ENCODE data around the gene FGF5. TPM values are rescaled to one million over a fixed set of nuclear protein-coding genes. Genes with fewer than 3 reads are reported as not detected.

FGF5 gene
- polyA plus RNA-seq, 4 donors, result 0.07 to 0.16 (median 0.14) TPM

DNA sequence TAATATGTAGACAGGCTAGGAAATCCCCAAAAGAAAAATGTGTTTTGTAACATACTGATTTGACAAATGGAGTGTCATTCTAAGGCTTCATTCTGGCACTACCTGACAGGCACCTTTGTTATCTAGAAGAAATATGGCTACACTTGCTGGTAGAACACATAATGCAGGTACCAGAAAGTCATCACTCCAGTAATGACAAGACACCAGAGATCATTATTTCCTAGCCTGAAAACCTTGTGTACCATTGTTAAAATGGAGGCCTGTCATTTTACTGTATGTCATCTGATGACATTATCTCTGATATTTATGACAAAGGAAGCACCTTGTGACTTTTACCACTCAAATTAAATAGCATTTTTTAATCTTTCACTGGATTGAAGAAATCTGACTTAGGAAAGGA, 13.5 kb upstream of the FGF5 start:
- no peak for DNase-seq (ENCODE audit: low read depth in 4 of 4, low spot score in 2 of 4)

DNA sequence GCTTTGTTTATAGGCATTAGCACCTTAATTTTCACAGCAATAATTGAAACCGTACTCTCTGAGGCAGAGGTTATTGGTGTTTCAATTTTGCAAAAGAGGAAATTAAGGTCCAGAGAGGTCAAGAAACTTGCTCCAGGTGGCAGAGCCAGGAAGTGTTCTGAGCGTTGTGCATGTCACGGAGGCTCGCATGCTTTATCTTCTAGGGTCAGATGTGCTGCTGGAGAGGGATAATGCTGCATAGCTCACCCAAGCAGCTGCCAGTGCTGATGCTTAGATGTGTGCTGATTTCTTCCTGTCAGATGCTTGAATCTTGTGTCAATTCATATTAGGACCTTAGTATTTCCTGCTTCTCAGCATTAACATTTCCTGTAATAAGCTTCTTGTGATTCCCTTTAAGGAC, 13.0 kb upstream of the FGF5 start:
- no peak for DNase-seq (ENCODE audit: low read depth in 4 of 4, low spot score in 2 of 4)

DNA sequence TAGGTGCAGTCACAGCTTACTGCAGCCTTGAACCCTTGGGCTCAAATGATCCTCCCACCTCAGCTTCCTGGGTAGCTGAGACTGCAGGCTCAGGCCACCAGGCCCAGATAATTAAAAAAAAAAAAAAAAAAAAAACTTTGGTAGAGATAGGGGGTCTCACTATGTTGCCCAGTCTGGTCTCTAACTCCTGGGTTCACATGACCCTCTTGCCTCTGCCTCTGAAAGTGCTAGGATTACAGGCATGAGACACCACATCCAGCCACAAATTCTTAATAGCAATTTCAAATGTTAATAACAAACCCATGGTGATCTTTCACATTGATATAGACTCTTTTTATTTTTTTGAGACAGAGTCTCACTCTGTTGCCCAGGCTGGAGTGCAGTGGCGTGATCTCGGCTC, 12.3 kb upstream of the FGF5 start:
- no peak for DNase-seq (ENCODE audit: low read depth in 4 of 4, low spot score in 2 of 4)

DNA sequence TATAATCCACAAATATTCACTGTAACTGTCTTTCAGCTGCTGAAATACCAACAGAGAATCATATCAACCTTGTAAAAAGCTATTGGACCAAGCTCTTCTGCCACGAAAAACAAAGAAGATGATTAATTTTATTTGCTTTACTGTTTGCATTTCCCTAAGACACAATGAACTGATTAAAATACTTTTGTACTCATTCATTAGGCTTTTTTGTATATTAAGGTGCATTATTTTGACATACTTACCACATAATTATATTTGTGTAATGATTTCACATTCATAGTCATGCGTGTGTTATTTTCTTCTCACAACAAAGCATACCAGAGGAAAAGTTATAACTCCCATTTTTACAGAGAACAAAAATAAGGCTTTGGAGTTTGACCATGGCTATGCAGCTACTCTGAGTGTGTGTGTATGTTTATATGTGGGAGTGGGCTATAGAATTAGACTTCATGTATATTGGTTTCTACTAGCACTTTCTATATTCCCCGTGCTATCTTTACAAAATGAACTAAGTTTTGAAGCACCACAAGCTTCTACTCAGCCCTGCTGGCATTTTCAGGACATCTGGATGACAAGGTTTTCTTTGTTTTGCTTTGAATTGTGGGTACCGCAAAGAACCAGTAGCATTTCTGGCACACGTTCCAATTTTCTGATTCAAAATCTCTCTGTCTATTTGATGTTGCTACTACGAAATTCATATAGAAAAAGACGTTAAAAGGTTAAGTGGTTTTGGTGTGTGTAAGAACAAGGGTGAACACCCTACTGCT, 11.0 kb upstream of the FGF5 start:
- no peak for DNase-seq (ENCODE audit: low read depth in 4 of 4, low spot score in 2 of 4)

DNA sequence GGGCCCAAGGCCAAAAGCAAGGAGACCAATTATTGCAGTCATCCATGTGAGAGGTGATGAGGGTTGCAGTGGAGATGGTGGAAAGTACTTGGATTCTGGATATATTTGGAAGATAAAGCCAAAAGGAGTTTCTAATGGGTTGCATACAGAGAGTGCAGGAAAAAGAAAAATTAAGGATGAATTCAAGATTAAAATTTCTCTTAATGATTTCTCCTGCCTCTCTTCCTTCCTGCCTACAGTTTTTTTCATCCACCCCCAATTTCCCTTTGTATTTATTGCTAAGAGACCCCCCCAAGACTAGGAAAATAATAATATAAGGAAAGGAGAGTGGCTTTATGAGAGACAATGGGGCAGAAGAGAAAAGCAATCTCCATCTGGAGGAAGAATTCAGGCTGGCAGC, 8.6 kb upstream of the FGF5 start:
- DNase-seq (ENCODE audit: low read depth in 4 of 4, low spot score in 2 of 4), result no peak

DNA sequence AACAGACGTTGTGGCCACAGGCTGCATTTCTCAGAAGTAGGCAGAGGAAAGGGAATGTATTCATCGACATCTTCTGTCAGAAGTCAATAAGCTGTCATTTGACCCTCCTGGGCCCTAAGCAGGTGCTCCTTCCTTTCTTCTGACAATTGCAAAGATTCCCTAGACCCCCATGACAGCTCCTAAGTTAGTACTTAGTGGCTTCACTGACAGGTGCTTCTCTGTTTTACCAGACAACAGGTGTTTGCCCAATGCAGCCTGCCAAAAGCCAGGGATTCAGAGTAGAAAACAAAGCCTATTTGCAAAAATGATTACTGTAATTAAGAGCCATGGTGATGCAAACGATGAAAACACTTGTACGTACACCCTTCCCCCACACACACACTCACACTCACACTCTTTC, 7.5 kb upstream of the FGF5 start:
- no peak for DNase-seq (ENCODE audit: low read depth in 4 of 4, low spot score in 2 of 4)

DNA sequence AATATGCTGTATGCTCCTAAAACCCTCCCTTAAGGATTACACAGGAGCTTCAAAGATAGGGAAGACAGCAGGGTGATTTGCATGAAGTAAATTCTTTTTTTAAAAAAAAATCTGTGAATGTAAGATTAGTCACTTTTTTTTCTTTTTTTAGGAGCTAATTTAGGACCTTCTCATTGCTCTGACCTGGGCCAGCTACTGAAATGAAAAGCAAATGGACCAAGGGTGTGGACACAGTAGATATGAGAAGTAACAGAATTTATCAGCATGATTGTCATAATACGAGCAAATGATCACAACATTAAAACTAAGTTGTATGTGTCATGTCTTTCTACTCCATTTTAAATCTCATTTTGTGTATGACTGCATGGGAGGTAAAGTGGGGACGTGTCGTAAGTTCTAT, 6.6 kb upstream of the FGF5 start:
- DNase-seq (ENCODE audit: low read depth in 4 of 4, low spot score in 2 of 4), result no peak

DNA sequence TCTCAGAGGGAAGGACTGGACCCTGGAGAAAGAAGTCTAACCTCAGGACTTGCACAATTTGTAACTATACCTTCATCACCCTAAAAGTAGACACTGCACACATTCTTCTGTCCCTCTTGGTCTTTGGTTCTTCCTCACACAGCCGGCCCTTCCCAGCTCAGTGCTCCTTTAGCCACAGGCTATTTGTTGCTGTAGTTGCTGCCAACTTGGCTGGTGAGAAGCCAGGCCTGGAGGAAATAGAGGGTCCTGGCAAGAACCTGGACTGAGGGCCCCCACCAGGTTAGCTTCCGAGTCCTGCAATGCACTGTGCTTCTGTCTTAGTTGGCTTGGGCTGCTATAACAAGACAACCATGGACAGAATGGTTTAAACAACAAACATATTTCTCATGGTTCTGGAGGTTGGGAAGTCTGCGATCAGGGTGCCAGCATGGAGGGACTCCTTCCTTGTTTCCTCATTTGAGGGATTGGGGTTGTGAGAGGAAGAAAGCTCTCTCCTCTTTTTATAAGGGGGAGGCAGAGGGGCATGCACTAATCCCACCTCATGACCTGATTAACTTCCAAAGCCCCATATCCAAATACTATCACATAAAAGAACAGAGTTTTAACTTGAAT, 4.4 kb upstream of the FGF5 start:
- no peak for DNase-seq (ENCODE audit: low read depth in 4 of 4, low spot score in 2 of 4)

DNA sequence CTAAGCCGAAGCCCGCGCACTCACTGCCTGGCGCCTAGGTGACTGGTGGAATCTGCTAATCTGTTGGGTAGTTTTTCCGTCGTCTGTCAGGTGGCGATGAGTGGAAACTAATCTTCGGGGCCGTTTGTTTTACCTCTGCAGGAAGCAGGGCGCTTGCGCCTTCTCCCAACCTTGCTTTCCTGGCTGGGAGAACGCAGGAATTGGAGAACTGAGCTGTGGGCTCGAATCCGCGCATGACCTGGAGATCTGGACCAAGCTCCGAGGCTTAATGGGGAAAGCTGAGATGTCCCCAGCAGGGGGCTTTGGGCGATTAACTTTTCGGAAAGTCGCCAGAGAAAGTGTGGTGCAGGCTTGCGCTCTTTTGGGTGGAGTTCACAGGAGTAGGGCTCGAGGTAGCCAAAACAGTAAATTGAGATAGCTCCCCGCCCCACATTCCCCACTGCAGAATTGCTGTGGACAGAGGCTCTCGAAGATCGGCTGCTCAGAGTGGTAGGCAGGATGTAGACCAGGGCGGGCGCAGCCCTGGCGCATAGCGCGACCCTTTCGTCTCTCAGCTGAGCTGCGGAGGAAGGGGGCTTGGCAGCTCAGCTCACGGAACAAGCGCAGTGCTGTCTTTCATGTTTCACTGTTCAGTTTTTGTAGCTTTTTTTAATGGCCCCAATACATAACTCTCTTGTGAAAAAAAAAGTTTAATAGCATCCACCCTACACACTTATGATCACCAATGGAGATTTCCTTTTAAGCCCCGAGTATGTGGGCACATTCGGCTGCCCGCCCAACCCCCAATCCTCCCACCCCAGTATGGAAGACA, 2.7 kb upstream of the FGF5 start:
- DNase-seq (ENCODE audit: low read depth in 4 of 4, low spot score in 2 of 4), result no peak

DNA sequence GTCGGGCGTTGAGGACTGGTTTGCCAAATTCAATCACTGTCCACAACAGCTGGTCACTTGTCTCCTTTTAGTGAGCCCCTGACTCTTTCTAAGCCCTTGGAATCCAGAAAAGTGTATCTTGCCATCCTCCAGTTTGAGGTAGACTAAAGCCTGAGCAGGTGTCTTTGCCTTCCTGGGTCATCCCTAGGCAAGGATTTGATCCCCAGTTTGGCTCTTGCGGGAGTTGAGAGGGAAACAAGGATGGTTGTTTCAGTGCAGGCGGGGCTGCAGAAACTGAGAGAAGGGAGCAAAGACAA, 2.2 kb upstream of the FGF5 start:
- no peak for DNase-seq (ENCODE audit: low read depth in 4 of 4, low spot score in 2 of 4)

DNA sequence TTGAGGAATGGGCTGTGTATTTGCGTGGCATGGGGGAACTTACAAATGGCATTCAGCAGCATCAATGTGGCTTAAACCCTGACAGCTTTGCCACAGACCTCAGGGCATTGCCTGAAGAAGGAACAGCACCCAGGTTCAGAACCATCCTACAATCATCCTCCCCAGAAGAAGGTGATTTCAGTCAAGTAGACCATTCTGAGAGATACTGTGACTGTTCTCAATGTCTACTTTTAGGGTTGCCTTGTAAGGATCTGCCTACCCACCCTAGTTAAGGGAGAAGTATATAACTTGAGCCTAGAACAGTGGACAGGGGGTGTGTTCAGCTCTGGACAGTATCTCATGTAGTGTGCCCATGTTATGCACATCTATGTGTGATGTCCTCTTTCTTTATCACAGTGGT, 1.6 kb upstream of the FGF5 start:
- DNase-seq (ENCODE audit: low read depth in 4 of 4, low spot score in 2 of 4), result no peak

DNA sequence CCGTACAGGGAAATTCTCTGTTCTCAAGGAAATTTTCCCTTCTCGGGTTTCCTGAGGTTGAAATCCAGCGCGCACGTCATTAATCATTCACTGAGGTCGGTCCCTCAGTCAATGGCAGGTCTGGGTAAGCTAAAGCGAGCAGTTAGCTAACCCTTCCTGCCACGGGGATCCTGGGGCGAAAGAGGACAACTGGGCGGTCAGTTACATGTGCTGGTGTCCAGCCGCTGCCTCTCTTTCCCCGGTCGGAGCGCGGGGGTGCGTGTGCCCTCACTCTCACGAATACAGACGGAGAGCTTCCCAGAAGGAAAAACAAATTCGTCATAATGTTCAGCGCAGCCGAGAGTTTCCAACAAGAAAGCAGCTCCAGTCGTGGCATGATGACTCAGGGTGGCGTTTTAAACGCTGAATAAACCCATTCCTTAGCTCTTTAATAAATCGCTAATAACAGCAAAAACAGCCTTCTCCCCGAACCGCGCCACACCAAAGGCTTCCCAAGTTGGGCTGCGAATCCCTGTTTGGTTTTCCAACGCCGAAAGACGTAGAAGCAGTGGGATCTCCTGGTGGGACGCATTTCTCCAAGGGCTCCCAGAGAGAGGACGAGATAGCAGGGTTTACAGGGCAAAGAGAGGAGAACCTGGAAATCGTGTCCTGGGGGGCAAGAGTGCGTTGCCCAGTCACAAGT, 752 bp upstream of the FGF5 start:
- DNase-seq (ENCODE audit: low read depth in 4 of 4, low spot score in 2 of 4), result no peak

DNA sequence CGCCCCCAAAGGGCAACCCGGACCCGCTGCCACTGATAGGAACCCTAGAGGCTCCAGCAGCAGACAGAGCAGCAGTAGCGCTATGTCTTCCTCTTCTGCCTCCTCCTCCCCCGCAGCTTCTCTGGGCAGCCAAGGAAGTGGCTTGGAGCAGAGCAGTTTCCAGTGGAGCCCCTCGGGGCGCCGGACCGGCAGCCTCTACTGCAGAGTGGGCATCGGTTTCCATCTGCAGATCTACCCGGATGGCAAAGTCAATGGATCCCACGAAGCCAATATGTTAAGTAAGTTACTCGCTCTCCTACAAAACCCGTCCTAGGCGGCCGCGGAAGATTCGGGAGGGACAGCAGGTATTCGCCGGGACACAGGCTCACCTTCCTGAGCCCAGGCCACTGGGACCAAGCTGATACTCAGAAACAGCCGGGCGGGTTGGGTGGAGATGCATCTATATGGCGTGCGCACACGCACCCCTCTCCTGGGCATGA, 477 bp downstream of the FGF5 start:
- DNase-seq (ENCODE audit: low read depth in 4 of 4, low spot score in 2 of 4), result no peak

DNA sequence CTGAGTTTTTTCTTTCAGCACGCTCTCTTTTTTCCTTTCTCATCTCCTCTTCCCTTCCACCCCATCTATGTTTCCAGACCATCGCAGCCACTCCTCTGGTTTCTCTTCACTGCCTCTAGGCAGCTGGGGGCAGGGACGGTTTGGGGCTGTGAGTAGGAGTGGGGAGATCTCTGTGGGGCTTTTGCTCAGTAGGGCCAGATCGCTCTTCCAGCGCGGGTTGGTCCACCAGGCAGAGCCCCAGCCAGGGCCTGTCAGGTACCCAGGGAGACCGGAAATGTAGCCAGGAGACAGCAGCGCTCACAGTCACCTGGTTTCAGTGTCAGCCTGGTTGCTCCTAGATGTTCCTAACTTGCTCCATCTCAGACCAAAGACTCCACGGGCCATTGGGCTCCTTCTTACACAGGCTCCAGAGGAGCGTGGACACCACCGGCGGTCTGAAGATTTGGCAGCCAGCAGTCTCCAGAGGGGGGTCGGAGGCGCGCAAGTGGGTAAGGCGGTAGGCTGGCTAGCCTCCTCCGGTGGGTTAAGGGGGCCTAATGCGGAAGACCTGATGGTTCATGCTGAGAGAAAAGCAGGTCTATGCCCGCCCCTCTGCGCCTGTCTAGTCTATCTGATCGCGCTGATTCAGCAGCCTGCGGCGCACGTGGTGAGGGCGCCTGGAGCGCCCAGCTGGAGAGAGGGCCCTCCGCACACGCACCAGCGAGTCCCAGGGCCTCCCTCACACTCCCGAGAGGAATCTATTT, 1.8 kb downstream of the FGF5 start:
- no peak for DNase-seq (ENCODE audit: low read depth in 4 of 4, low spot score in 2 of 4)

DNA sequence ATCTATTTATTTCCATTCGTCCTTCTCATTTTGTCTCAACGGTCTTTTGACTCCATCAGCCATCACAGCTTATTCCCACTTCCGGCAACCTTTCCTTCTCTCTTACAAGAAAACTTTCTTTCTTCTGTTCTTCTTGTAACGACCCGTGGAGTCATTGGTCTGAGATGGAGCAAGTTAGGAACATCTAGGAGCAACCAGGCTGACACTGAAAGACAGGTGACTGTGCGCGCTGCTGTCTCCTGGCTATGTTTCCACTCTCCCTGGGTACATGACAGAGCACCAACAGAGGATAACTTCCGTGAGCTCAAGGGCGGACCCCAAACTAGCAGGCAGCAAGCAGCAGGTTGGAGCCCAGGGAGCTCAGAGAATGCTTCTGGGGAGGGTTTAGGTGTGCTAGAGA, 2.5 kb downstream of the FGF5 start:
- DNase-seq (ENCODE audit: low read depth in 4 of 4, low spot score in 2 of 4), result no peak

DNA sequence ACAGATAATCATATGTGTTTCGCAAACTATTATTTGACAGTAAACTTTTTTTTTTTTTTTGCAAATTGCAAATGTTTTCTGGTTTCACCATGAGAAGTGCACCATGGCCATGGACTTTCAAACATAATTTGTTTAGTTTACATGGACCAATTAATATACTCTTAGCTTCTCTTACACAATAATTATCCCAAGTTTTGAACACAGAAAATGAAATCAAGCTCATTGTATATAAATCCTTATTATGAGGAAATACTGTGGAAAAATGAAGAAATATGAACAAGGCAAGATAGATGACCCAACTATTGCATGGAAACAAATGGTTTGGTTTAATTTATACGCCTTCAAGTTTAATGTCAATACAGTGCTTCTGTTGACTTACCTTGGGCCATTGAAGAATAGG, 3.9 kb downstream of the FGF5 start:
- no peak for DNase-seq (ENCODE audit: low read depth in 4 of 4, low spot score in 2 of 4)

DNA sequence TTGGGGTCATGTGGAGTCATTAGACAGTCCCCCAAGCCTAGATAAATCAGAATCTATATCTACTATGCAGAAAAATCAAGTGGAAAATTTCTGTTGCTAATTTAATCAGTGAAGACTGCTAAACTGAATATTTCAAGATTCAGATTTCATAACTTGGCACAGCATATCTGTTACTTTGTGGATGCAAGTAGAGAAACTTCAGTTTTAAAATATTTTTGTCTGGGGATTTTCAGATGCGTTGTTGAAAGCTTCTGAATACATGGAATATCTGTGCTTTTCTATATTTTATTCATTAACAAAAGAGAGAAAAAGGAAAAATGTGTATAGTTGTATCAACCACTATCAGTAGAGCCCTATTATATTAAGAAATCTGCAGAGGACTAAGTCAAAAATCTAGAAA, 4.4 kb downstream of the FGF5 start:
- no peak for DNase-seq (ENCODE audit: low read depth in 4 of 4, low spot score in 2 of 4)

DNA sequence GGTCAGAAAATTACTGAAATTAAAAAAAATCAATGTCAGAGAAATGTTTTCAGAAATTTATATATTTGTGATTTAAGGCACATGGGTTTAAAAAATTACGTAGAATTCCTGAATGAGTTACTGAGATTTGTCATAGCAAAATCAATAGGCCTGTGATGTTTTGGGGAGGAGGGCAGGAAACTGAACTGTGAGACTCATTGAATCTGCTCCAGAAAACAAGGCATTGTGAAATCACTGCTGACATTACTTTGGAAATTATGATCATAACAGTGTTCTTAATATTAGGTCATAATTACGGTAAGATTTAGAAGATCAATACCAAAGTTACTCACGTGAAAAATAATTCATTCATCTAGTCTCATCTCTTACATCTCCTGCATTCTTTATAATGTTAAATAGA, 5.3 kb downstream of the FGF5 start:
- DNase-seq (ENCODE audit: low read depth in 4 of 4, low spot score in 2 of 4), result no peak

DNA sequence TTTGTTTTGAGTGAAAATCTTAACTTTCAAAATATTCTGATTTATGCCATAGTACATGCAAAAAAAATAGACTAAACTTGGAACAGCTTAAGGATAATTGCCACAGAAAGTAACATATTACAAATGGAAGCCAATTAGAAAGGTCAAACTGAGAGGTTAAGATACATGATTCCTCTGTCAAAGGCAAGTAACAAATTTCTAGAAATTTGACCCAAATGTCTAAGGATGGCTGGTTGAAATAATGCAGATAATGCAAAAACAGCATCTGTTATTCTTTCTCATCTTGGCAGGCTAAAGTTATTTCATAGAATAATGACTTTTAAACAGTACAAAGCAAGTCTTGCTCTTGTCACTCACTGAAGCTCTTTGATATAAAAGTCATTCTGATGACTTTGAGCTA, 10.5 kb downstream of the FGF5 start:
- no peak for DNase-seq (ENCODE audit: low read depth in 4 of 4, low spot score in 2 of 4)

DNA sequence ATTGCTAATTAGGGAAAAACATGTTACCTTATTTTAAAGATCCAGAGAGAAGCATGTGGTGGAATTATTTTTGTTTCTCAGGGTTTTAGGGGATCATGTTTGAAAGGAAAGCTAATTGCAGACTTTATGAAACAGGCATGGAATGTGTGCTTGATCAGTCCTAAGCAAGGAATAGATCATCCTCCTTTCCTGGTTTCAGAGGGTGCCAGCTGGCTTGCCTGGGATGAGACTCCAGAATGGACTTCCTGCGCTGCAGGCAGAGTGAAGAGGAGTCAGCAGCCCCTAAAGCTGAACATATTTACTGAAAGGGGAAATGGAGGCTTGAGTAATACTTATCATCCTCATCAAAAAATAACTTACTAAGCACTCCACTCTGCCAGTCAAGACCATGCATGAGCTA, 13.3 kb downstream of the FGF5 start:
- DNase-seq (ENCODE audit: low read depth in 4 of 4, low spot score in 2 of 4), result no peak

DNA sequence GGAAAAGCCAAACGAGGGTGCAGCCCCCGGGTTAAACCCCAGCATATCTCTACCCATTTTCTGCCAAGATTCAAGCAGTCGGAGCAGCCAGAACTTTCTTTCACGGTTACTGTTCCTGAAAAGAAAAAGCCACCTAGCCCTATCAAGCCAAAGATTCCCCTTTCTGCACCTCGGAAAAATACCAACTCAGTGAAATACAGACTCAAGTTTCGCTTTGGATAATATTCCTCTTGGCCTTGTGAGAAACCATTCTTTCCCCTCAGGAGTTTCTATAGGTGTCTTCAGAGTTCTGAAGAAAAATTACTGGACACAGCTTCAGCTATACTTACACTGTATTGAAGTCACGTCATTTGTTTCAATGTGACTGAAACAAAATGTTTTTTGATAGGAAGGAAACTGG, 20.0 kb downstream of the FGF5 start:
- no peak for DNase-seq (ENCODE audit: low read depth in 4 of 4, low spot score in 2 of 4)

Data from left renal cortex interstitium (tissue), 4 donors.